CD4-positive, alpha-beta T cell (primary cell): ENCODE data around the gene TACR1. TPM values are rescaled to one million over a fixed set of nuclear protein-coding genes. Genes with fewer than 3 reads are reported as not detected.

Experiments
- ATAC-seq: fragments of 200-7000 bp; cut with Tn5 transposase; one replicate; pipeline ENCODE4 v1.10.0; 2022; ENCODE audit warnings: mild to moderate bottlenecking; ENCODE audit not compliant: poor library complexity
- CTCF ChIA-PET: fragments of 350-600 bp; sonication (Branson Sonifier 250); formaldehyde crosslinking; loops from one replicate; lab custom pipeline; 2021; ENCODE audit warnings: antibody characterized with exemption, inconsistent platforms; lab: Charles Lee
- POLR2A ChIA-PET: fragments of 350-600 bp; sonication (Branson Sonifier 250); formaldehyde crosslinking; loops from one replicate; lab custom pipeline; 2021; ENCODE audit warnings: antibody characterized with exemption, inconsistent platforms; lab: Charles Lee
- DNase-seq, 14 experiments: peaks; one replicate each; pipeline ENCODE4 v3.0.0-alpha.2; 2013 to 2020; ENCODE audit warnings: mixed read lengths in 2 of 14
- H3K27ac ChIP-seq, 2 donors: one replicate each; pipeline versions ENCODE4 v1.5.1 to v1.7.0; 2013; ENCODE audit warnings: low read length in 2 of 2, low read depth in 1 of 2, mild to moderate bottlenecking in 1 of 2
- H3K27me3 ChIP-seq, 2 experiments: 1 replicate in 1 of 2; 2 replicates in 1 of 2; pipeline versions ENCODE4 v1.6.1 to v1.7.0; 2013; ENCODE audit warnings: low read length in 2 of 2, control low read depth in 1 of 2, mild to moderate bottlenecking in 1 of 2, moderate library complexity in 1 of 2; ENCODE audit not compliant: insufficient read depth in 2 of 2, control insufficient read depth in 1 of 2
- H3K36me3 ChIP-seq: one replicate; pipeline ENCODE4 v1.6.1; 2013; ENCODE audit warnings: low read length, control low read depth; ENCODE audit not compliant: insufficient read depth
- H3K4me1 ChIP-seq: one replicate; pipeline ENCODE4 v1.6.1; 2013; ENCODE audit warnings: low read length, control low read depth; ENCODE audit not compliant: insufficient read depth
- H3K4me3 ChIP-seq: one replicate; pipeline ENCODE4 v1.5.1; 2013; ENCODE audit warnings: mild to moderate bottlenecking, low read length, moderate library complexity
- H3K9me3 ChIP-seq, 2 experiments: 1 replicate in 1 of 2; 2 replicates in 1 of 2; pipeline versions ENCODE4 v1.6.1 to v1.7.0; 2013; ENCODE audit warnings: low read length in 2 of 2, mild to moderate bottlenecking in 2 of 2, control low read depth in 1 of 2, moderate library complexity in 1 of 2; ENCODE audit not compliant: control insufficient read depth in 1 of 2, insufficient read depth in 1 of 2
- H3K27ac Mint-ChIP-seq: one replicate; pipeline ENCODE4 v1.8.0; 2020; ENCODE audit warnings: mixed read lengths
- H3K27me3 Mint-ChIP-seq: one replicate; pipeline ENCODE4 v1.8.0; 2021; ENCODE audit warnings: mixed read lengths
- H3K36me3 Mint-ChIP-seq: one replicate; pipeline ENCODE4 v1.8.0; 2021; ENCODE audit warnings: low read depth, mixed read lengths
- H3K4me1 Mint-ChIP-seq: one replicate; pipeline ENCODE4 v1.8.0; 2021; ENCODE audit warnings: low read depth, mixed read lengths
- H3K4me3 Mint-ChIP-seq: one replicate; pipeline ENCODE4 v1.8.0; 2020; ENCODE audit warnings: mild to moderate bottlenecking, mixed read lengths
- H3K9me3 Mint-ChIP-seq: one replicate; pipeline ENCODE4 v1.8.0; 2020; ENCODE audit warnings: mixed read lengths
- CTCF ChIP-seq: fragments of 200-600 bp; IDR thresholded peaks from one replicate; pipeline ENCODE4 v1.8.0; 2022; ENCODE audit warnings: antibody characterized with exemption, mild to moderate bottlenecking
- intact Hi-C, 2 experiments: fragments of 100-400 bp; cut with DNase I in 1 of 2; cut with micrococcal nuclease in 1 of 2; formaldehyde crosslinking; loops; one replicate each; pipeline versions ENCODE4 v1.15.1 to v1.9.0; 2023 to 2025; cut with DNase I, micrococcal nuclease
- total RNA-seq, 174 experiments: library from RNA in 2 of 174; stranded (reverse) in 2 of 174; gene quantifications; one replicate each; pipeline ENCODE4 v1.2.3 and lab custom pipeline; 2021 to 2026

The TACR1 gene
- total RNA-seq, 2 experiments from 2014 or later: 0.14 TPM; not detected in 1

- CTCF ChIA-PET: no interaction called here
- no peaks in the 10 kb centered on the region for H3K4me1 Mint-ChIP-seq
- Histone ChIP-seq H3K27me3 (no peaks in the 10 kb centered on the region), H3K9me3 (no peaks in the 10 kb centered on the region), H3K36me3 (no peaks in the 10 kb centered on the region), H3K27ac (no peak overlapping the region), H3K4me3 (no peak overlapping the region), H3K4me1 (no peaks in the 10 kb centered on the region)
- no peak for ATAC-seq
- H3K9me3 Mint-ChIP-seq: no peaks in the 10 kb centered on the region
- H3K27me3 Mint-ChIP-seq: no peaks in the 10 kb centered on the region
- no peak overlapping the region for H3K27ac Mint-ChIP-seq
- TF ChIP-seq CTCF: no peak
- no peak overlapping the region for H3K4me3 Mint-ChIP-seq
- intact Hi-C loops: no loop called here
- H3K36me3 Mint-ChIP-seq: no peaks in the 10 kb centered on the region
- POLR2A ChIA-PET: no interaction called here
- no peak for DNase-seq
These were observed 110.5 kb downstream of the TACR1 start for GRCh38 chr2:75088791-75089190.

- no peaks in the 10 kb centered on the region for H3K27me3 Mint-ChIP-seq
- H3K4me3 Mint-ChIP-seq: no peak overlapping the region
- DNase-seq (no peak), ATAC-seq (no peak)
- Histone ChIP-seq H3K9me3 (no peaks in the 10 kb centered on the region), H3K36me3 (no peaks in the 10 kb centered on the region), H3K27ac (no peak overlapping the region), H3K27me3 (no peaks in the 10 kb centered on the region), H3K4me3 (no peak overlapping the region), H3K4me1 (no peaks in the 10 kb centered on the region)
- POLR2A ChIA-PET: no interaction called here
- no peak for TF ChIP-seq CTCF
- no peaks in the 10 kb centered on the region for H3K4me1 Mint-ChIP-seq
- no peaks in the 10 kb centered on the region for H3K9me3 Mint-ChIP-seq
- H3K27ac Mint-ChIP-seq: no peak overlapping the region
- no peaks in the 10 kb centered on the region for H3K36me3 Mint-ChIP-seq
- CTCF ChIA-PET: no interaction called here
- intact Hi-C loops: no loop called here
These were observed 111.6 kb downstream of the TACR1 start for GRCh38 chr2:75087736-75088135.

GRCh38 chr2:75079575-75079974 is 119.7 kb downstream of the TACR1 start:
- Mint-ChIP-seq H3K27me3 (no peaks in the 10 kb centered on the region), H3K9me3 (peaks cover 4% of the 10 kb centered on the region), H3K27ac (no peak overlapping the region), H3K4me3 (no peak overlapping the region), H3K36me3 (peaks cover 4% of the 10 kb centered on the region), H3K4me1 (no peaks in the 10 kb centered on the region)
- intact Hi-C loops: no loop called here
- no peaks in the 10 kb centered on the region for H3K27me3 ChIP-seq
- ChIA-PET POLR2A (no interaction called here), CTCF (no interaction called here)
- H3K36me3 ChIP-seq: no peaks in the 10 kb centered on the region
- ATAC-seq (no peak), DNase-seq (no peak)
- no peaks in the 10 kb centered on the region for H3K9me3 ChIP-seq
- TF ChIP-seq CTCF: no peak
- H3K4me3 ChIP-seq: no peak overlapping the region
- no peak overlapping the region for H3K27ac ChIP-seq
- H3K4me1 ChIP-seq: no peaks in the 10 kb centered on the region
